Lung (tissue), 12 donors: ENCODE data around the gene TMEM59L. TPM values are rescaled to one million over a fixed set of nuclear protein-coding genes. Genes with fewer than 3 reads are reported as not detected.

ENCODE experiments used
- ATAC-seq: fragments of 200-7000 bp; cut with Tn5 transposase; one replicate; pipeline ENCODE4 v1.9.1; 2020; ENCODE audit warnings: moderate number of reproducible peaks; ENCODE audit not compliant: insufficient read depth, low FRiP score
- DNase-seq, 3 donors: peaks; one replicate each; pipeline ENCODE4 v3.0.0-alpha.2; 2013 to 2017
- H3K27ac ChIP-seq, 2 donors: one replicate each; pipeline ENCODE4 v1.5.1; 2013; ENCODE audit warnings: mild to moderate bottlenecking in 2 of 2, moderate library complexity in 2 of 2, control low read depth in 1 of 2, inconsistent platforms in 1 of 2, low read depth in 1 of 2, low read length in 1 of 2
- H3K27me3 ChIP-seq, 3 donors: one replicate each; pipeline ENCODE4 v1.5.1; 2013; ENCODE audit warnings: low read length in 2 of 3; ENCODE audit not compliant: control insufficient read depth in 3 of 3, insufficient read depth in 3 of 3
- H3K36me3 ChIP-seq, 4 donors: one replicate each; pipeline ENCODE4 v1.5.1; 2013; ENCODE audit warnings: low read length in 4 of 4, mild to moderate bottlenecking in 1 of 4, moderate library complexity in 1 of 4; ENCODE audit not compliant: control insufficient read depth in 4 of 4, insufficient read depth in 4 of 4
- H3K4me1 ChIP-seq, 5 donors: one replicate each; pipeline ENCODE4 v1.5.1; 2013; ENCODE audit warnings: low read length in 5 of 5, mild to moderate bottlenecking in 2 of 5, moderate library complexity in 1 of 5; ENCODE audit not compliant: control insufficient read depth in 5 of 5, insufficient read depth in 5 of 5
- H3K4me3 ChIP-seq: one replicate; pipeline ENCODE4 v1.5.1; 2013; ENCODE audit warnings: mild to moderate bottlenecking, control low read depth, moderate library complexity
- H3K9ac ChIP-seq, 2 donors: one replicate each; pipeline ENCODE4 v1.5.1; 2013; ENCODE audit warnings: low read length in 2 of 2, control low read depth in 1 of 2; ENCODE audit not compliant: insufficient read depth in 1 of 2
- H3K9me3 ChIP-seq, 4 donors: one replicate each; pipeline ENCODE4 v1.5.1; 2013; ENCODE audit warnings: low read length in 3 of 4, mild to moderate bottlenecking in 1 of 4, moderate library complexity in 1 of 4; ENCODE audit not compliant: control insufficient read depth in 4 of 4, insufficient read depth in 3 of 4
- WGBS, 2 donors: extraction: QIAGEN DNeasy Blood & Tissue Kit; methylation state at CpG; one replicate each; pipeline ENCODE4 v1.1.7; 2013; 5-methylcytosine and 5-hydroxymethylcytosine counted together
- polyA plus RNA-seq, 2 donors: library from polyadenylated mRNA; stranded (reverse); fragments of 200-250 nt; gene quantifications; one replicate each; pipeline ENCODE4 v1.2.1, GENCODE V29; 2013
- total RNA-seq, 2 donors: library from RNA; depleted of rRNA in 1 of 2; stranded (reverse); fragments of >200 nt in 1 of 2; gene quantifications; one replicate each; pipeline ENCODE4 v1.2.1, GENCODE V29; 2014 to 2021
- TF ChIP-seq, protein P1 (sequence below): IDR thresholded peaks from 2 replicates; pipeline ENCODE4 v1.5.1; 2012; ENCODE audit warnings: mild to moderate bottlenecking; ENCODE audit errors: control extremely low read depth, extremely low read depth
- donor health status: control.
- donor health status: control.
- donor health status: Bipolar disorder and iron deficiency.
- donor health status: healthy.
- donor health status: DM: yes; HTN: yes; CAD: no.

The TMEM59L gene
- total and polyA plus RNA-seq, 4 donors = 0.49 to 2.8 (median 1.4) TPM

GRCh38 chr19:18636969-18637629 lies 24.4 kb downstream of the TMEM59L start, which contains the start of gene KLHL26:
KLHL26 (plus strand) TSS chr19:18637028; CDS start chr19:18637055, 27 bp downstream.
- no peak for ATAC-seq
- H3K27ac ChIP-seq = peak within 1 kb of the TSS; percentile 58 to 96
- WGBS, 2 donors = 3 to 6% methylated on average over 46 to 47 of the region's 47 CpGs

DNA sequence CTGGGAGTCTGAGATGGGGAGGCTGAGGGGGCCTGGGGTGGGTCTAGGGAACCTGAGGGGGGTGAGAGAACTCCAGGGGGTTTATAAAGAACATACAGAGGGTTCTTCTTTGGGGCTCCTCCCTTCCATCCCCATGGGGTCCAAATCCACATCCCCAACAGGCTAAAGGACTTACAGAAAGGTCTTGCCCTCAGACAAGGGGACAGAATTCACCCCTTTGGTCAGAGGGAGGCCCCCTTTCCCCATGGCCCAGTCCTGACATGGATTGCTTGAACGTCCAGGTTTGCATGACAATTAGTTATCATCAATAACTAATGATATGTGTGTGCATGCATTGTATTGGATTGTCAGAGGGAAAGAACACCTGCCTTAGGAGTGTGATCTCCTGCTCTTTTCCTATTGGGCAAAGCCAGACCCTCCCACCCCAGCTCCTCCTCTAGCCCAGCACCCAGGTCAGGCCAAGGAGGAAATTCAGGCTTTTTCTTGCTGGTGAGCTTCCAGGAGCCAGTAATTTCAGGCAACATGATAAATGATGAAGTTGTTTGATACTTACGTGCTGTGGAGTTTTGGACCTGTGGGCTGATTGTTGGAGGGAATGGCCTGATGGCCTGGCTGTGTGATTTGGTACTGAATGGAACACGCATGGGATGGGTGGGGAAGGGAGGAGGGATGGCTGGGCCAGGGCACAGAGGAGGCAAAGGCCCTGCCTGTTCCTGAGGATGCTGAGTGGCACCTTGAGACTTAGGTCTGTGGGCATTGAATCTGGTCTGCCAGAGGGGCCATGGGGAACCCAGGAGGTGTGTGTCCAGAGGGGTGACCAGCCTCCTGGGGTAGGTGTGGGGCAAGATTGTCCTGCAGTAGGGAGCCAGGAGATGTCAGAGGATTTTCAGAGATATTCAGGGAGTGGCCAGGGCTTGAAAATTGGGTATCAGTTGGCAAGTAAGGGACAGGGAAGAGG lies 25.3 kb downstream of the TMEM59L start:
- 25 to 47% methylated on average over 3 of the region's 3 CpGs for WGBS, 2 donors
- Histone ChIP-seq H3K27ac (peak overlapping the region; percentile 58 to 96), H3K4me3 (peak overlapping the region; percentile 88), H3K4me1 (peaks cover 0 to 8% (median 4%) of the 10 kb centered on the region in 5 donors), H3K36me3 (peaks cover 0 to 2% (median 0%) of the 10 kb centered on the region in 4 donors), H3K9ac (no peak overlapping the region), H3K9me3 (no peaks in the 10 kb centered on the region), H3K27me3 (no peaks in the 10 kb centered on the region)
- TF ChIP-seq, protein P1, sequence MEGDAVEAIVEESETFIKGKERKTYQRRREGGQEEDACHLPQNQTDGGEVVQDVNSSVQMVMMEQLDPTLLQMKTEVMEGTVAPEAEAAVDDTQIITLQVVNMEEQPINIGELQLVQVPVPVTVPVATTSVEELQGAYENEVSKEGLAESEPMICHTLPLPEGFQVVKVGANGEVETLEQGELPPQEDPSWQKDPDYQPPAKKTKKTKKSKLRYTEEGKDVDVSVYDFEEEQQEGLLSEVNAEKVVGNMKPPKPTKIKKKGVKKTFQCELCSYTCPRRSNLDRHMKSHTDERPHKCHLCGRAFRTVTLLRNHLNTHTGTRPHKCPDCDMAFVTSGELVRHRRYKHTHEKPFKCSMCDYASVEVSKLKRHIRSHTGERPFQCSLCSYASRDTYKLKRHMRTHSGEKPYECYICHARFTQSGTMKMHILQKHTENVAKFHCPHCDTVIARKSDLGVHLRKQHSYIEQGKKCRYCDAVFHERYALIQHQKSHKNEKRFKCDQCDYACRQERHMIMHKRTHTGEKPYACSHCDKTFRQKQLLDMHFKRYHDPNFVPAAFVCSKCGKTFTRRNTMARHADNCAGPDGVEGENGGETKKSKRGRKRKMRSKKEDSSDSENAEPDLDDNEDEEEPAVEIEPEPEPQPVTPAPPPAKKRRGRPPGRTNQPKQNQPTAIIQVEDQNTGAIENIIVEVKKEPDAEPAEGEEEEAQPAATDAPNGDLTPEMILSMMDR = no peak
- DNase-seq = peak in 1 of 3 donors; percentile 31
- ATAC-seq = no peak

More at GRCh38 chr19:18636969-18637629, 24.4 kb downstream of the TMEM59L start, which contains the start of gene KLHL26:
- Histone ChIP-seq H3K36me3 (peaks cover 0 to 2% (median 0%) of the 10 kb centered on the region in 4 donors), H3K9ac (no peak within 1 kb of the TSS), H3K4me3 (peak within 1 kb of the TSS; percentile 88), H3K9me3 (no peaks in the 10 kb centered on the region), H3K4me1 (peaks cover 0 to 8% (median 4%) of the 10 kb centered on the region in 5 donors), H3K27me3 (no peaks in the 10 kb centered on the region)
- TF ChIP-seq, protein P1 = no peak
- DNase-seq = no peak

DNA sequence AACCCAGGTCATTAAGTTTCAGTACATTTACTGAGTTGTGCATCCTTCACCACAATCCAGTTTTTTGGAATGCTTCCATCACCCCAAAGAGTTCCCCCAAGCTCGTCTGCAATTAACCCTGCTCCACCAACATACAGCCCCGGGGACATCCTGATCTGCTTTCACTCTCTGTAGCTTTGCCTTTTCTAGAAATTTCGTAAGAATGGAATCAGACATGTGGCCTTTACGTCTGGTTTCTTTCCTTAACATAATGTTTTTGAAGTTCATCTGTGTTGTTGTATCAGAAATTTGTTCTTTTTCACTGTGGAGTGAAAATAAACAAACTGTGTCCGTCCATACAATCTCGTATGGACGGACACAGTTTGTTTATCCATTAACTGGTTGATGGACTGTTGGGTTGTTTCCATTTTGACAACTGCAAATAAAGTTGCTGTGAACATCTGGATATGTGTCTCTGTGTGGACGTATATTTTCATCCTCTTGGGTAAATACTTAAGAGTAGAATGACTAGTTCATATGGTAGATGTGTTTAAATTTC lies 27.1 kb downstream of the TMEM59L start:
- TF ChIP-seq, protein P1 = no peak
- H3K36me3 ChIP-seq = peaks cover 0 to 2% (median 0%) of the 10 kb centered on the region in 4 donors
- H3K4me3 ChIP-seq = no peak overlapping the region
- H3K27ac ChIP-seq = no peak overlapping the region
- peak in 1 of 3 donors; percentile 36 for DNase-seq
- ATAC-seq = no peak
- H3K9ac ChIP-seq = no peak overlapping the region
- no peaks in the 10 kb centered on the region for H3K9me3 ChIP-seq
- H3K27me3 ChIP-seq = no peaks in the 10 kb centered on the region
- 58 to 68% methylated on average over 8 of the region's 8 CpGs for WGBS, 2 donors
- H3K4me1 ChIP-seq = peaks cover 0 to 8% (median 4%) of the 10 kb centered on the region in 5 donors
